Embryonic facial prominence (tissue), 1 donor: ENCODE measurements around the gene ANKRD42.

Experiments
- DNase-seq: peaks from one replicate; pipeline ENCODE4 v3.0.0-alpha.2; 2016; ENCODE audit errors: extremely low spot score

The ANKRD42 gene

GRCh38 chr11:83193315-83194280, at the start of gene ANKRD42:
ANKRD42 (plus strand) TSS chr11:83193712; CDS start chr11:83194671, 959 bp downstream.
- peak; percentile 95 for DNase-seq

- DNase-seq: no peak
Measured at GRCh38 chr11:83147895-83148294, 45.6 kb upstream of the ANKRD42 start.

GRCh38 chr11:83150450-83150849, 43.1 kb upstream of the ANKRD42 start:
- DNase-seq: no peak

GRCh38 chr11:83151274-83151977, 42.1 kb upstream of the ANKRD42 start:
- no peak for DNase-seq

- DNase-seq: no peak
Measured at GRCh38 chr11:83152264-83152663, 41.2 kb upstream of the ANKRD42 start.

GRCh38 chr11:83153764-83154163, 39.7 kb upstream of the ANKRD42 start:
- DNase-seq: no peak

GRCh38 chr11:83156144-83156995, 37.1 kb upstream of the ANKRD42 start:
- peak; percentile 100 for DNase-seq

GRCh38 chr11:83156996-83157593, 36.4 kb upstream of the ANKRD42 start, which contains the start of gene PCF11:
PCF11 (plus strand) TSS chr11:83157131; CDS start chr11:83157440, 309 bp downstream.
- peak; percentile 10 for DNase-seq

GRCh38 chr11:83157594-83158356, 35.7 kb upstream of the ANKRD42 start:
- DNase-seq: peak; percentile 18

- DNase-seq: no peak
Measured at GRCh38 chr11:83158357-83158786, 35.1 kb upstream of the ANKRD42 start.

- DNase-seq: no peak
Measured at GRCh38 chr11:83158965-83159901, 34.3 kb upstream of the ANKRD42 start.

- no peak for DNase-seq
Measured at GRCh38 chr11:83159902-83160865, 33.3 kb upstream of the ANKRD42 start.

- no peak for DNase-seq
Measured at GRCh38 chr11:83161610-83162199, 31.8 kb upstream of the ANKRD42 start.

- no peak for DNase-seq
Measured at GRCh38 chr11:83162377-83162776, 31.1 kb upstream of the ANKRD42 start.

GRCh38 chr11:83166193-83166866, 27.2 kb upstream of the ANKRD42 start:
- no peak for DNase-seq

- DNase-seq: no peak
Measured at GRCh38 chr11:83168756-83169155, 24.8 kb upstream of the ANKRD42 start.

GRCh38 chr11:83170865-83171264, 22.6 kb upstream of the ANKRD42 start:
- DNase-seq: no peak
